GM04504 (cell line): ENCODE results near the gene DYNLRB1.
"Not testable (repeated sequence)": the region's sequence is repeated elsewhere in the genome, so short reads cannot be mapped to it uniquely, and the experiment has no call there.

Experiments used
- DNase-seq: peaks from one replicate; pipeline ENCODE4 v3.0.0-alpha.2; 2012; ENCODE audit warnings: low read depth

The DYNLRB1 gene

DNA sequence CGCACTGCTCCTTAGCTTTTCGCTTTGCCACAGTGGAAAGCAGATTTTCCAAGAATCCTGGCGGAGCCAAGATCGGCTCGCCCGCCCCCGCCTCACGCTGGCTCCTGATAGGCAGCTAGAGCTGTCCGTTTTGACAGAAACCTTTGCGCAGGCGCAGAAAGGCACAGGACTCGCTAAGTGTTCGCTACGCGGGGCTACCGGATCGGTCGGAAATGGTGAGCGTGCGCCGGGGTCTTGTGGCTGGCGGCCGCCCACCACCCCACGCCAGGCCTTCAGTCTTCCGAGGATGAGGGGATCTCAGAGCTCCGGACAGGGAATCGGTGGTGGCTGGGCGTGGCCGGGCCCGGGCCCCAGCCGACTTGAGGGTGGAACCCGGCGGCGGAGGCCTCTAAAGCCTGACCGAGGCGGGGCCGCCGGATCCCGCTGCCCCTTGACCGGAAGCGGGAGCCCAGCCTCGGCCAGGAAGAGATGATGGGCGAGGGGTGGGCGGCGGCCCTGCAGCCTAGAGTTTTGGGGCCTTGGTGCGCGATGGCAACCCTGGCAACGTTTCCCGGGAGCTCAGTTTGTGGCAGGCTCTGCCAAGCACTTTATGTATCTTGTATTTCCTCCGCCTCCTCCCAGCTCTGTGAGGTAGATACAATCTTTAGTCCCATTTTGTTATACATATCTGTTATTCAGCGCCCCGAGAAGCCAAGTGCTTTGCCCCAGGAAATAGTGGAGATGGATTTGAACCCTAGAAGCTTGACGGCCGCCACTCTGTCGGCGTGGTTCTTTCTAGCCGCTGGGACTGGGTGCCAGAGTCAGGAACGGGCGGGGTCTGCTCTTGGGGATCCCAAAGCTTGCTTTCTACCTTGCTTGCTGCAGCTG, at the start of gene DYNLRB1:
Gene DYNLRB1 (plus strand): TSS at position 176 of the 867 bp plus-strand sequence. CDS start 37 bp downstream, at position 213.
- DNase-seq, result peak; percentile 94

DNA sequence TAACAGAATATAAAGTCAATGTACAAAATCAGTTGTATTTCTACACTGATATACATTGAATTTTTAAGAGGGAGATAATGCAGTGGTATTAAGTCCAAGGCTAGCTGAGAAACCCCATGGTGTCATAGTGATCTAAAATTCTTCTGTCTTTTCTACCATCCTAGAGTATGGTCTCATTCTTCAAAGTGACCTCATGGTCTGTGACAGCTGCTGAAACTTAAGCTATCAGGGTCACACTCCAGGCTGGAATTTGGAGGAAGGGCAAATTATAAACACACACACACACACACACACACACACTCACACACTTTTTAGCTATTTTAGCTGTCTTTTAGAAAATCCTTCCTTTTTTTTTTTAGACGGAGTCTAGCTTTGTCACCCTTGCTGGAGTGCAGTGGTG, 47.3 kb upstream of the DYNLRB1 start:
- DNase-seq, result no peak

DNA sequence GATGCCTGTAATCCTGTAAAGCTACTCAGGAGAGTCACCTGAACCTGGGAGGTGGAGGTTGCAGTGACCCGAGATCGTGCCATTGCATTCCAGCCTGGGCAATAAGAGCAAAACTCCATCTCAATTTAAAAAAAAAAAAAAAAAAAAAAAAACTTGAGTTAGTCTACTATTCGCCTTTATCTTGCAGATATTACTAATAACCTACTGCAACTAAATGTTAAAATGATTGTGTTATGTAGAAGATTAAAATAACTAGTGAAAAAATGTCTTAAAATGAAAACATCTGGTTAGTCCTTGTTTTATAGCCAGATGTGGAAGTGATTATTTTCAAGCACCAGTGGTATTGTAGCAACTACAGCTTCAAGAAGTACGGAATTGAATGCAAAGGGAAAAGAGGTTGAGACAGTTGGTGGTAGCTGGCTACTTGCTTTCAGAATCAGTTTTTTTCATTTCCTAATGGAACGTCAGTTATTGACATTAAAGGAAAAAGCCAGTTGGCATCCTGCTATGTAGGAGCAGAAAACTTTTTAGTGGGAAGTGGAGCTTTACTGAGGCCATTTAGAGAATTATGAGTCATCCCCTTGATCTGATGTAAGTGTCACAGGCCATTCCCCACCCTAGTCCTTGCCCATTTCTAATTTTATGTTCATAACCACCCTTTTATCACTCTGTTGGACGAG, 43.8 kb upstream of the DYNLRB1 start:
- DNase-seq, result peak; percentile 34

DNA sequence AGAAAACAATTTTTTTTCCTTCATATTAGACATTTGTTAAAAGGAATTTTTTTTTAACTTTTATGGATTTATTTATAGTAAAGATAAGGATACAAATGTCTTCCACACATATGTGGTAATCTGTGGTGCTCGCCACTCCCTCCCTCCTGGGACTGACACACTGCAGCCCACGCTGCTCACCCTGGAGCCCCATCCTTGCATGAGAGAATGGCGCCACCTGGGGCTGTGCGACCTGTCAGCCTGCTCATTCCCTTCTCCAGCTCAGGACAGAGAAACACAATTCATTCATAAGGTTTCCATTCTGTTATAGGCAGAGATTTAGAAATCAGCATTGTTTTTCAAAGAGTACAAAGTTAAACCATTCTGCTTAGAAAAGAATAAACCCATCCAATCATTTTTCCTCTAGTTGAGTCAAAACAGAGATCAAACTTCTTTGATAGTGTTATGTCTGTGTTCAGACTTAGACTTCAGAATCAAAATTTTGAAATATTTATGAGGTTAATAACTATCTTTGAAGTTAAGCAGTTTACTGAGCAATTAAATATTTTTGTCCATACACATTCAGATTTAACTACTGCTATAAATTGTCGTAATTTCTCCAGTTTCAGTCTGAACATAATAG, 42.8 kb upstream of the DYNLRB1 start:
- no peak for DNase-seq

DNA sequence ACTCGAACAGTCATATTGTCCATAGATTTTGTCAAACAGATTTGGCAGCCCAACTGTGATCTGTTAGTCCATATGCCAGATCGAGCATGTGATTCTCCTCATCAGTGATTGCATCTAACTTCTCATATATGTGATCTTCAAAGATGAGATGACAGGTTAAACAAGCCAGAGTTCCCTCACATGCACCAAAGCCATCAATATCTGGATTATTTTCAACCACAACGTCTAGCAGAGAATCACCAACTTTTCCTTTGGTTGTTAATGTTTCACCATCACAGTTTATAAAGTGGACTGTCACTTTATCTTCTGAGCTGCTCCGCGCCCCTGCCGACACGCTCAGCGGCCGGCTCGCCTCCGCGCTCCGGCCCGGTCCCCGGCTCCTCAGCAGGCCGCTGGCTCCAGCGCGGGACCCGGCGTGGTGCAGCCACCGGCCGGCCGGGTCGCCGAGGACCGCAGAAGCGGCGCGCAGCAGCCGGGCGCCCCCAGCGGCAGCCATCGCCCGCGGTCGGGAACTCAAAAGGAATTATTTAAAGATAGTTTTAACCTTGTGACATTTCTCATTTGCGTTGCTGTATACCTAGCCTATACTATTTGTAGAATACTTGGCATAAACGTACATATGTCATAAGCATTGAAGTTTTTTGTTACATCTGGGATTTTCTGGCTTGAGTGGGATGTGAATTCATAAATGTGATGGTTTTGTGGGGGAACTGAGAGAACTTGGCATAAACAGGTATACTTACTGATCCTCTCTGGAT, 40.1 kb upstream of the DYNLRB1 start:
- DNase-seq, result no peak

DNA sequence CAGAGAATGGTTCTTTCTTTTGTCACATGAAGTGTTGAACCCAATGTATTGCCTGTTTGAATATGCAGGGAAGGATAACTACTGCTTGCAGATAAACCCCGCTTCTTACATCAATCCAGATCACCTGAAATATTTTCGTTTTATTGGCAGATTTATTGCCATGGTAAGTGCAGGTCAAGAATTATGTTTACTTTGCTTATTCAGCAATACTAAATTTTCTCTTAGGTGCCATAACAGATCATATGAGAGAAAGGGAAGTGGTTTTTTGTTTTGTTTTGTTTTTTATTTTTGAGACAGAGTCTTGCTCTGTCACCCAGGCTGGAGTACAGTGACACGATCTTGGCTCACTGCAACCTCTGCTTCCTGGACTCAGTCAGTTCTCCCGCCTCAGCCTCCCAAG, 36.6 kb upstream of the DYNLRB1 start:
- no peak for DNase-seq

DNA sequence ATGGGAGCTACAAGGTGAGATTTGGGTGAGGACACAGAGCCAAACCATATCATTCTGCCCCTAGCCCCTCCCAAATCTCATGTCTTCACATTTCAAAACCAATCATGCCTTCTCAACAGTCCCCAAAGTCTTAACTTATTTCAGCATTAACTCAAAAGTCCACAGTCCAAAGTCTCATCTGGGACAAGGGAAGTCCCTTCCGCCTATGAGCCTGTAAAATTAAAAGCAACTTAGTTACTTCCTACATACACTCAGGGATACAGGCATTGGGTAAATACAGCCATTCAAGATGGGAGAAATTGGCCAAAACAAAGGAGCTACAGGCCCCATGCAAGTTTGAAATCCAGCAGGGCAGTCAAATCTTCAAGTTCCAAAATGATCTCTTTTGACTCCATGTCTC, 34.1 kb upstream of the DYNLRB1 start:
- not testable (repeated sequence) for DNase-seq

DNA sequence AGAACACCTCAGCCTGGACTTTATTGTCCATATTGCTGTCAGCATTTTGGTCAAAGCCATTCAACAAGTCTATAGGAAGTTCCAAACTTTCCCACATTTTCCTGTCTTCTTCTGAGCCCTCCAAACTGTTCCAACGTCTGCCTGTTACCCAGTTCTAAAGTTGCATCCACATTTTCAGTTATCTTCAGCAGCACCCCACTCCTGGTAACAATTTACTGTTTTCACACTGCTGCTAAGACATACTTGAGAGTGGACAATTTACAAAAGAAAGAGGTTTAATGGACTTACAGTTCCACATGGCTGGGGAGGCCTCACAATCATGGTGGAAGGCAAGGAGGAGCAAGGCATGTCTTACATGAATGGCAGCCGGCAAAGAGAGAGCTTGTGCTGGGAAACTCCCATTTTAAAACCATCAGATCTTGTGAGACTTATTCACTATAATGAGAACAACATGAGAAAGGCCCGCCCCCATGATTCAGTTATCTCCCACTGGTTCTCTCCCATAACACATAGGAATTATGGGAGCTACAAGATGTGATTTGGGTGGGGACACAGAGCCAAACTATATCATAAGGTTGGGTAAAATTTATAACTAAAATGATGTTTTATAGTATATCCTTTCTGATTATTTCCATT, 32.5 kb upstream of the DYNLRB1 start:
- not testable (repeated sequence) for DNase-seq

DNA sequence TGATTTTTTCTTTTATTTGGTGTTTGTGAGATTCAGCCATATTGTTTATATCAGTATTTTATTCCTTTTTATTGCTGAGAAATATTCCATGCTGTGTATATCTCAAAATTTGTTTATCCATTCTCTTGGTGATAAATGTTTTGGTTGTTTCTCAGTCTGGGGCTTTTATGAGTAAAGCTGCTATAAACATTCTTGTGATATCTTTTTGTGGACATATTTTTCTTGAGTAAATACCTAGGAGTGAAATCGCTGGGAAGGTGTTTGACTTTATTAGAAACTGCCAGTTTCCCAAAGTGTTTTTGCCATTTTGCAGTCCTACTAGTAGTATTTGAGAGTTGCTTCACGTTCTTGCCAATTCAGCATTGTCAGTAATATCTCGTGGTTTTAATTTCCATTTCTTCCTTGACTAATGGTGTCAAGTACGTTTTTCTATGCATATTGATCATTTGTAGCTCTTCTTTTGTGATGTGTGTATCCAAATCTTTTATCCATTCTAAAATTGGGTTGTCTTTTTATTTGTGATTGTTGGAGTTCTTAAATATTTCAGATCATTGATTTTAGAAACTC, 31.1 kb upstream of the DYNLRB1 start:
- DNase-seq, result no peak

DNA sequence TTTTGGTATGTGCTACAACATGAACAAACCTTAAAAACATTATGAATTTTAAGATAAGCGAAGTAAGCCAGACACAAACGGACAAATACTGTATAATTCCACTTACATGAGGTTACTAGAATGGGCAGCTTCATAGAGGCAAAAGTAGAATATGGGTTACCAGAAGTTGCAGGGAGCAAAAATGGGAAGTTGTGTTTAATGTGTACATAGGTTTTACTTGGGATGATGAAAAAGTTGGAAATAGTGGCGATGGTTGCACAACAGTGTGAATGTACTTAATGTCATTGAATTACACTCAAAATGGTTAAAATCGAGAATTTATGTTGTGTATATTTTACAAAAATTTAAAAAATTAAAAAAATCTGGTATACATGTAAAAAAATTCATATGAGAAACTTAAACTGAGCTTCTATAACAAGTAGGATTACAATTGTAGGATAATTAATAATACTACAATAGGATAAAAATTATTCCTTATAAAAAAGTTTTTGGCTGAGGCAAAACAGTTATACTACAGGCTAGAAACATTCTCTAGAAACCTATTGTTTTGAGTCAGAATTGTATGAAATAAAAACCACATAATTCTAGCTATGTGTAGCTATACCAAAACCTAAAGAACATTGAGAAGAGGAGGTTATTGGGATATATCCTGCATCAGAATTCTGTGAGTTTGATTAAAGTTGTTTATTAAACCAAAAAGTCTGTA, 24.8 kb upstream of the DYNLRB1 start:
- DNase-seq, result no peak

DNA sequence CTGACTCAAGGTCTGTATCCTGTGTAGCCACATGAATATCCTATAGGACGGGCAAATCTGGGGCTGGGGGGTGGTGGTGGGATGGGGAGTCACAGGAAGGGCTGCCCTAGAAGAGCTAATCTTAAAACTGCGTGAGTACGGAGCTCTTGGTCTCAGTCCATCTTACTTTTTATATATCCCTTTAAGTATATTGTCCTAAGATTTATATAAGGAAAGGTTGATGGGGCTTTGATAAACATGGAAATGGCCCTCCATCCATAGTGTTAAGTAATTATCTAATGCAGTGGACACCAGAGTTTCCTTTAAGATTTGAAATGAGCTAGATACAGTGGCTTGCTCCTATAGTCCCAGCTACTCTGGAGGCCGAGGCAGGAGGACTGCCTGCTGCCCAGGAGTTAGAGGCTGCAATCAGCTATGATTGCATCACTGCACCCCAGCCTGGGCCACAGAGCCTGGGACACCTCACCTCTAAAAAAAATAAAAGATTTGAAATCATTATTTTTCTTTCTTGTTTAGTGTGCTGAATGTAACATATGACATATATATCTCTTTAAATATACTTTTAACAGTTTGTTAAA, 24.2 kb upstream of the DYNLRB1 start:
- no peak for DNase-seq

DNA sequence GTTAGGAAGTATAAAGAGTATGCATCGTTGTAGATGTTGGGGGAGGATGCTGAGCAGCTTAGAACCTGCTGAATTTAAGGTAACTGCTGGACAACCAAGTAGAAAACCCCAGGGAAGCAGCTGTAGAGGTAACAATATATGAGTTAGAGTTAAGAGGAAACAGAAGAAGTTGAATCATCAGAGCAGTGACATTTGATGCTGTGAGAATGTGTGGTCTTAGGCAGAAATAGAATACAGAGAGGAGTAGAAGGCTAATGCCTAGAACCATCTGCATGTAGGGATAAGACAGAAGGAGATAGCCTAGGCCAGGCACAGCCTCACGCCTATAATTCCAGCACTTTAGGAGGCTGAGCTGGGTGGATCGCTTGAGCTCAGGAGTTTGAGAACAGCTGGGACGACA, 22.6 kb upstream of the DYNLRB1 start:
- no peak for DNase-seq

DNA sequence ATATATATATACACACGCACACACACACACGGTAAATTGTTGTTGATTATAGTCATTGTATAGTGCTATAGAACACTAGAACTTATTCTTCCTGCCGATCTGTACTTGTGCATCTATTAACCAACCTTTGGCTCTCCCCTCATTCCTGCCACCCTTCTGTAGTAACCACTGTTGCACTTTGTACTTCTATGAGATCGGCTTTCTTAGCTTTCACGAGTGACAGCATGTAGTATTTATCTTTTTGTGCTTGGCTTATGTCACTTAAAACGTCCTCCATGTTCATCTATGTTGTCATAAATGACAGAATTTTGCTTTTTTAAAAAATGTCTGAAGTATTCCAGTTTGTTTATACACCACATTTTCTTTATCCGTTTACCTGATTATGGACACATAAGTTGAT, 20.9 kb upstream of the DYNLRB1 start:
- no peak for DNase-seq

DNA sequence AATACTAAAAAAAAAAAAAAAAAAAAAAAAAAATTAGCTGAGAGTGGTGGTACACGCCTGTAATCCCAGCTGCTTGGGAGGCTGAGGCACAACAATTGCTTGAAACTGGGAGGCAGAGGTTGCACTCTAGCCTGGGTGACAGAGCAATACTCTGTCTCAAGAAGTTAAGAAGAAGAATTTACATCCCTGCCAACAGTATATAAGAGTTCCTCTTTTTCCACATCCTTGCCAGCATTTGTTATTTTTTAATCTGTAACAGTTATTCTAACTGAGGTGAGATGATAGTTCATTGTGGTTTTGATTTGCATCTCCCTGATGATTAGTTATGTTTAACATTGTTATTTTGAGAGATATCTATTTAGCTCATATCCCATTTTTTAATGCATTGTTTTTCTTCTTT, 20.3 kb upstream of the DYNLRB1 start:
- no peak for DNase-seq

DNA sequence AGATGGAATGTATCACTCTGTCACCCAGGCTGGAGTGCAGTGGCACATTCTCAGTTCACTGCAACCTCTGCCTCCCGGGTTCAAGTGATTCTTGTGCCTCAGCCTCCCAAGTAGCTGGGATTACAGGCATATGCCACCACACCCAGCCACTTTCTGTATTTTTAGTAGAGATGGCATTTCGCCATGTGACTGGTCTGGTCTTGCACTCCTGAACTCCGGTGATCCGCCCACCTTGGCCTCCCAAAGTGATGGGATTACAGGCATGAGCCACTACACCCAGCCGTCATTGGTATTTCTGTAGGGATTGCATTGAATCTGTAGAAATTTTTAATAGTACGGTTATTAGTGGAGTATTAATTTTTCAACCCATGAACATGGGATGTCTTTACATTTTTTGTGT, 18.6 kb upstream of the DYNLRB1 start:
- DNase-seq, result not testable (repeated sequence)

DNA sequence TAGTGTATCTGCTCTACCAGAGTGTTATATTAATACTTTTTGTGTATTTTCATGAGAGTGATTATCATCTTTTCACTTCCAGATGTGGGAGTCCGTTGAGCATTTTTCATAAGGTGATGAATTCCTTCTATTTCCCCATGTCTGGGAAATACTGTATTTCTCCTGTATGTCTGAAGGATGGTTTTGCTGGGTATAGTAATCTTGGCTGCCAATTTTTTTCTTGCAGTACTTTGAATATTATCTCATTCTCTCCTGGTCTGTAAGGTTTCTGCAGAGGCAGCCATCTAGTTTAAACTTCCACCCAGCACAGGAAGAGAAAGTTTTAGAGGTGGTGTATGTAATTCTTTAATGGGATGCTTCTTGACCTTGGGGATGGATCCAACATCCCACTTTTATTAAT, 15.4 kb upstream of the DYNLRB1 start:
- DNase-seq, result no peak

DNA sequence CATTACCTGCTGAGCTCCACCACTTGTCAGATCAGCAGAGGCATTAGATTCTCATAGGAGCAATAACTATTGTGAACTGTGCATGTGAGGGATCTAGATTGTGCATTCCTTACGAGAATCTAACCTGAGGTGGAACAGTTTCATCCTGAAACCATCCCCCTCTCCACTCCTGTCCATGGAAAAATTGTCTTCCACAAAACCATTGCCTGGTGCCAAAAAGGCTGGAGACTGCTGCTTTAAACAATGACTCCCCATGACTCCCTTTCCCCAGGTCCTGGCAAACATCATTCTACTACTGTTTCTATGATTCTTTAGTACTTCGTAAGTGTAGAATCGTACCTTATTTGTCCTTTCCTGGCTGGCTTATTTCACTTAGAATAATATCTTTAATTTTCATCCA, 9.7 kb upstream of the DYNLRB1 start:
- DNase-seq, result no peak

DNA sequence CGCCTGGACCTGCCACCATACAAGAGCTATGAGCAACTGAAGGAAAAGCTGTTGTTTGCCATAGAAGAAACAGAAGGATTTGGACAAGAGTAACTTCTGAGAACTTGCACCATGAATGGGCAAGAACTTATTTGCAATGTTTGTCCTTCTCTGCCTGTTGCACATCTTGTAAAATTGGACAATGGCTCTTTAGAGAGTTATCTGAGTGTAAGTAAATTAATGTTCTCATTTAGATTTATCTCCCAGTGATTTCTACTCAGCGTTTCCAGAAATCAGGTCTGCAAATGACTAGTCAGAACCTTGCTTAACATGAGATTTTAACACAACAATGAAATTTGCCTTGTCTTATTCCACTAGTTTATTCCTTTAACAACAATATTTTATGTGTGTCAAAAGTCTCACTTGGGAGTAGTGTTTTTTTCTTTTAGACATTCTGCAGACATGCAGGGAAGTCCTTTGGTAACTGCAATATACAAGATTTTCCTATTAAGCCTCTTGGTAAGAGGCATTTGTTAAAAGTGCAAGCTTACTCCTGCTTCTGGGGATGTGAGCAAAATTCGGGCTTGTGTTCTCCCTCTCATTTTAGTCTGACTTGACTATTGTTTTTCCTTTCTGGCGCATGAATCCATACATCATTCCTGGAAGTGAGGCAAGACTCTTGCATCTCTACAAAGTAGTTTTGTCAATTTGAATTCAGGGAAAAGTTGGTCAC, 8.4 kb upstream of the DYNLRB1 start:
- no peak for DNase-seq

DNA sequence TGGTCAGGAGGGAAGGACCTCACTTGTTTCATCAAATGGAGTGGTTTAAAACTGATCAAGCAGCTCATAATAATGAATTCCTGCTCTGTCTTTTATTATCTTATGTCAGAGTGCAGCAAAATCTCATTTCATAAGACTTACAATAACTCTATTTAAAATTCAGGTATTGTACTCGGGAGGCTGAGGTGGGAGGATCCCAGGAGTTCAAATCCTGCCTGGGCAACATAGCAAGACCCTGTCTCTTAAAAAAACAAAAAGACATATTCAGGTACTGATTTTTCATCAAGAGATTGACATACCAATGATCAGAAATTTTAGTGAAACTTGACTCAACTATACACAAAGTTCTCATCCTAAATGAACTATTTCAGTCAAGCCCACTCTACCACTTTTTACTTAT, 5.6 kb upstream of the DYNLRB1 start:
- DNase-seq, result no peak

DNA sequence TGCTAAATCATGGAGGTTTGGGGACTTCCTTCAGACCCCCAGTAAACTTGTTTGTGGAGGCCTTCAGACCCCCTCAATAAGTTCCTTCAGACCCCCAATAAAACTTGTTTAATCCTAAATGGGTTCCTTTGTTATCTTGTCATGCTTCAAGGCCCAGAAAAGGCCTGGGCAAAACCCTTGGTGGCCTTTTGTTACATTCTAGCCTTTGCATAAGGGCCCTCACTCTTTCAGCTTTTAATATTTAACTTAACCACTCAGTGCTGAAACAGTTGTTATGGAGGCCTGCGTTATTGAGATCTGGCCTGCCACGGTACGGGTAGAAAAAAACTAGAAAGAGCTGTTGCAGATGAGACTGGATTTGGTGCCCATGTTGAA, 4.3 kb upstream of the DYNLRB1 start:
- no peak for DNase-seq
